HG03558 (cell line): ENCODE results near the gene PIK3CG.

Experiments
- ATAC-seq: cut with Tn5 transposase; IDR thresholded peaks from one replicate; pipeline ENCODE4 v1.9.1; 2021; ENCODE audit warnings: moderate number of reproducible peaks; ENCODE audit not compliant: unreplicated experiment; ENCODE audit errors: extremely low read depth

PIK3CG gene

GRCh38 chr7:106855540-106856132 lies 9.4 kb upstream of the PIK3CG start:
- no peak for ATAC-seq

GRCh38 chr7:106858618-106859532 lies 6.2 kb upstream of the PIK3CG start:
- no peak for ATAC-seq

- ATAC-seq, result no peak
Measured at GRCh38 chr7:106862317-106863089, 2.6 kb upstream of the PIK3CG start.

- ATAC-seq, result no peak
Measured at GRCh38 chr7:106863274-106863997, 1.6 kb upstream of the PIK3CG start.

GRCh38 chr7:106864298-106865081 lies 592 bp upstream of the PIK3CG start:
- no peak for ATAC-seq

- ATAC-seq, result no peak
Measured at GRCh38 chr7:106866298-106867281, 1.5 kb downstream of the PIK3CG start.

GRCh38 chr7:106867641-106868351 lies 2.7 kb downstream of the PIK3CG start:
- ATAC-seq, result no peak

GRCh38 chr7:106868364-106868763 lies 3.3 kb downstream of the PIK3CG start:
- ATAC-seq, result no peak

GRCh38 chr7:106869954-106870353 lies 4.9 kb downstream of the PIK3CG start:
- ATAC-seq, result no peak

GRCh38 chr7:106870528-106870927 lies 5.4 kb downstream of the PIK3CG start:
- no peak for ATAC-seq

- peak; percentile 91 for ATAC-seq
Measured at GRCh38 chr7:106870983-106871410, 5.9 kb downstream of the PIK3CG start.

- no peak for ATAC-seq
Measured at GRCh38 chr7:106871793-106872571, 6.9 kb downstream of the PIK3CG start.

GRCh38 chr7:106872763-106873162 lies 7.7 kb downstream of the PIK3CG start:
- no peak for ATAC-seq

- ATAC-seq, result no peak
Measured at GRCh38 chr7:106874076-106874475, 9.0 kb downstream of the PIK3CG start.

- ATAC-seq, result no peak
Measured at GRCh38 chr7:106875508-106875907, 10.4 kb downstream of the PIK3CG start.

- no peak for ATAC-seq
Measured at GRCh38 chr7:106878748-106879439, 13.8 kb downstream of the PIK3CG start.
